Measurements from ENCODE around the gene CGB7. TPM values are rescaled to one million over a fixed set of nuclear protein-coding genes. Genes with fewer than 3 reads are reported as not detected.
"Not testable (repeated sequence)": the region's sequence is repeated elsewhere in the genome, so short reads cannot be mapped to it uniquely, and the experiment has no call there.

Gene CGB7
- total RNA-seq, 2 donors from 2014 or later: not detected

DNA sequence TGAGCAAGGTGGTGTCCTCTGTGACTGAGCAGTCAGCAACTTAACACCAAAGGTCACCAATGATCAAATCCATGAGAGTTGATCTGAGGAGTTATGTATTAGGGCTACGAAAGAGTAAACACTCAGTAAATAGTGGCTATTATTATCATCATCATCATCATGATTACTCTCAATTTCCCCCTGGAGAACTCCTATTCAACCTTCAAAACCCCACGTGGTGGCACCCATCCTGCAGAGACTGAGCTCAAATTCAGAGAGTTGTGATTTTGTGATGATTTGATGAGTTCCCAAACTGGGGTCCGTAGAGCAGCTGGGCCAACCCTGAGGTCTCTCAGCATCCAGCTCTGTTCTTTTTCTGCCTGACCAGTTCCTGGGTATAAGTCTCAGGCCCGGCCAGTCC lies 7.7 kb downstream of the CGB7 start:
- intact Hi-C loops (cut with DNase I); DNase-seq (ENCODE audit: low spot score): not testable (repeated sequence)

DNA sequence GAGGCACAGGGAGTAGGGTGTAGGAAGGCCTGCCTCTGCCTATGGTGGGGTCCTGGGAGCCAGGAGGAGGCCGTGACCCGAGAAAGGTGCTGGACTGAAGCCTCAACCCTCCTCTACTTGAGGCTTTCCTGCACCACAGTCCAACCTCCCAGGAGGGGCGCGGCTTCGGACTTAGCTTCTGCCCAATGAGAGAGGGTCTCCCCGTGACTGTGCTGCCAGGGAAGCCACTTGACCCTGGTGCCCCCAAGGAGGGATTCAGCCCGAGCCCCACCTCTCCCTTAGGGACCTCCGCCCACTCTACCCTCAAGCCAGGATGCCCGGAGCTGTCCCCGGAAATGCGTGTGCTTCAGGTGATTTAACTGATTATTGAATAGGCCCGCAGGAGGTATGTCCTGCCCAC lies 8.5 kb downstream of the CGB7 start, which contains the start of gene CGB8:
Gene CGB8, minus strand, starts transcription at position 101 of the 400 bp plus-strand sequence. CDS start 372 bp downstream, outside the sequence.
- intact Hi-C loops (cut with DNase I); DNase-seq (ENCODE audit: low spot score): not testable (repeated sequence)

DNA sequence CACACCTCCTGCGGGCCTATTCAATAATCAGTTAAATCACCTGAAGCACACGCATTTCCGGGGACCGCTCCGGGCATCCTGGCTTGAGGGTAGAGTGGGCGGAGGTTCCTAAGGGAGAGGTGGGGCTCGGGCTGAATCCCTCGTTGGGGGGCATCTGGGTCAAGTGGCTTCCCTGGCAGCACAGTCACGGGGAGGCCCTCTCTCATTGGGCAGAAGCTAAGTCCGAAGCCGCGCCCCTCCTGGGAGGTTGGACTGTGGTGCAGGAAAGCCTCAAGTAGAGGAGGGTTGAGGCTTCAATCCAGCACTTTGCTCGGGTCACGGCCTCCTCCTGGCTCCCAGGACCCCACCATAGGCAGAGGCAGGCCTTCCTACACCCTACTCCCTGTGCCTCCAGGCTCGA lies 14.0 kb downstream of the CGB7 start, which contains the start of gene CGB5:
Gene CGB5, plus strand, starts transcription at position 301 of the 400 bp plus-strand sequence. CDS start 362 bp downstream, outside the sequence.
- intact Hi-C loops (cut with DNase I); DNase-seq (ENCODE audit: low spot score): not testable (repeated sequence)

DNA sequence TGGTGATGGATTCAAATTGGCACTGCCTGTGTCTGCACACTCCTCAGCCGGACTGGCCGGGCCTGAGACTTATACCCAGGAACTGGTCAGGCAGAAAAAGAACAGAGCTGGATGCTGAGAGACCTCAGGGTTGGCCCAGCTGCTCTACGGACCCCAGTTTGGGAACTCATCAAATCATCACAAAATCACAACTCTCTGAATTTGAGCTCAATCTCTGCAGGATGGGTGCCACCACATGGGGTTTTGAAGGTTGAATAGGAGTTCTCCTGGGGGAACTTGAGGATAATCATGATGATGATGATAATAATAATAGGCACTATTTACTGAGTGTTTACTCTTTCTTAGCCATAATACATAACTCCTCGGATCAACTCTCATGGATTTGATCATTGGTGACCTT lies 14.9 kb downstream of the CGB7 start:
- intact Hi-C loops (cut with DNase I); DNase-seq (ENCODE audit: low spot score): not testable (repeated sequence)

DNA sequence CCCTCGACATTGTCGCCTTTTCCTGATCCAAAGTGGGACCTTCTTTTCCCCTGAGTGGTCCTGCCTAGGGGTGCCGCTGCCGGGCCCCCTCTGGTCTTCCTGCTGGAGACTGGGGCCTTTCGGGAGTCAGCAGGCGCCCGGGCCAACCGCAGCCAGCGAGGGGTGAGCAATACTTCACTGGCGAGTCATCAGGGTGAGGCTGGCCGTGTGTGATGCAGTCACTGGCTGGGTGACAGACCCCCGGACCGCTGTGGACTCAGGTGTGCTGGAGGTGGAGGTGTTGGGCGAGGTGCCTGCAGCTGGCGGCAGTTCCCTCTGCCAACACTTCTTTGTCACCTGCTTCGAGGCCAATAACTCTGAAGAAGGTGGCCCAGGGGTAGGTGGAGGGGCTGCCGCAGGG lies 15.4 kb downstream of the CGB7 start:
- intact Hi-C loops (cut with DNase I): no loop called here
- no peak for DNase-seq (ENCODE audit: low spot score)

DNA sequence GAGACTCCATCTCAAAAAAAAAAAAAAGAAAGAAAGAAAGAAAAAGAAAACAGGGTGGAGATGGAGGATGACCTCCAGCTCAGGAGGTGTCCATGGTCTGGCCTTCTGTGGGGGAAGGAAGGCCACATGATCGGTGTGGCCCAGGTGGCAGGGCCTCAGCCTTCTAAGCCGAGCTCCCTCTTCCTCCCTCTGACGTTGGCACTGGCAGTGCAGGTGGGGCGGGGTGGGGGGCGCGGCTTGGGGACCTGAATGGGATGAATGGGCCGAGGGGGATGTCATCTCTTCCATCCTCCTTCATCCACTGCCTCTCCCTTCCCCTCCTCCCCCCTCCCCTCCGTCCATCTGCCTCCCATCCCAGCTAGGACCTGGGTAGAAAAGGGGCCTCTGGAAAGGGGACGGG lies 17.8 kb downstream of the CGB7 start:
- DNase-seq (ENCODE audit: low spot score); intact Hi-C loops (cut with DNase I): not testable (repeated sequence)

DNA sequence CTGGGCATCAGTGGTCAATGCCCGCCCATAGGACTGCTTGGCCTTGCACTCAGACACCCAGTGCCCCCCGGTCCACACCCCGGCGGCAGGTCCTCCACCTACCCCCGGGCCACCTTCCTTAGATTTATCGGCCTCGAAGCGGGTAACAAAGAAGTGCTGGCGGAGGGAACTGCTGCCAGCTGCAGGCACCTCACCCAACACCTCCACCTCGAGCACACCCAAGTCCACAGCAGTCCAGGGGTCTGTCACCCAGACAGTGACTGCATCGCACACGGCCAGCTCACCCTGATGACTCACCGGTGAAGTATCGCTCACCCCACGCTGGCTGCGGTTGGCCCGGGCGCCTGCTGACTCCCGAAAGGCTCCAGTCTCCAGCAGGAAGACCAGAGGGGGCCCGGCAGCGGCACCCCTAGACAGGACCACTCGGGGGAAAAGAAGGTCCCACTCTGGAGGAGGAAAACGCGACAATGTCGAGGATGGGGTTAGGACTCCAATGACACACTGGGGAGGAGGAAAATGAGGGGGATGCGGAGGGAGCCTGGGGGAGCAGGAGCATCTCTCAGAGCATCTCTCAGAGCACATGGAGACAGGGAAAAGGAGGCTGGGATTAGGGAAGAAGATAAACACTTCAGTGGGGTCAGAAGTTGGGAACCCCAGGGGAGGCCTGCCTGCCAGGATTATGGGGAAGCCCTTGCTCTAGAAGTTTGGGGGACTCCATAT lies 18.8 kb downstream of the CGB7 start:
- DNase-seq (ENCODE audit: low spot score); intact Hi-C loops (cut with DNase I): not testable (repeated sequence)

DNA sequence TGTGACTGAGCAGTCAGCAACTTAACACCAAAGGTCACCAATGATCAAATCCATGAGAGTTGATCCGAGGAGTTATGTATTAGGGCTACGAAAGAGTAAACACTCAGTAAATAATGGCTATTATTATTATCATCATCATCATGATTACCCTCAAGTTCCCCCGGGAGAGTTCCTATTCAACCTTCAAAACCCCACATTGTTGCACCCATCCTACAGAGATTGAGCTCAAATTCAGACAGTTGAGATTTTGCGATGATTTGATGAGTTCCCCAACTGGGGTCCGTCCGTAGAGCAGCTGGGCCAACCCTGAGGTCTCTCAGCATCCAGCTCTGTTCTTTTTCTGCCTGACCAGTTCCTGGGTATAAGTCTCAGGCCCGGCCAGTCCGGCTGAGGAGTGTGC lies 19.4 kb downstream of the CGB7 start:
- DNase-seq (ENCODE audit: low spot score); intact Hi-C loops (cut with DNase I): not testable (repeated sequence)

DNA sequence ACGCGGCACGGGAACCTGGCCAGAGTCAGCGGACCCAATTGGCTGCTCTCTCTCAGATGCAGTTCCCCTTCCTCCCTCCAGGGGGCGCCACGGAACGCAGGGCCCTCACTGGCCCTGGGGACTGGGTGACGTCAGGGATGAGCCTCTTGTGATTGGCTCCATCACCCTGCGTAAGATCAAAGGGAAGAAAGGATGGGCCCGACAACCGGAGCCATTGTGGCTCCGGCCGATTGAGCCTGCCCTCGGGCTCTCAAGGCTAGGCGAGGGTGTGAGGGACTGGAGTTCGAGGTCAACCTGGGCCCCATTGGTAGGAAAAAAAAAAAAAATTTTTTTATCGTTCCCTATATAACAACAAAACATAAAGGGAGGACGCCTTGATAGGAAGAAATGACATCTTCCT lies 20.7 kb downstream of the CGB7 start, which contains the start of gene CGB1:
Gene CGB1, minus strand, starts transcription at position 81 of the 400 bp plus-strand sequence. CDS start 184 bp downstream, outside the sequence.
- intact Hi-C loops (cut with DNase I); DNase-seq (ENCODE audit: low spot score): not testable (repeated sequence)

DNA sequence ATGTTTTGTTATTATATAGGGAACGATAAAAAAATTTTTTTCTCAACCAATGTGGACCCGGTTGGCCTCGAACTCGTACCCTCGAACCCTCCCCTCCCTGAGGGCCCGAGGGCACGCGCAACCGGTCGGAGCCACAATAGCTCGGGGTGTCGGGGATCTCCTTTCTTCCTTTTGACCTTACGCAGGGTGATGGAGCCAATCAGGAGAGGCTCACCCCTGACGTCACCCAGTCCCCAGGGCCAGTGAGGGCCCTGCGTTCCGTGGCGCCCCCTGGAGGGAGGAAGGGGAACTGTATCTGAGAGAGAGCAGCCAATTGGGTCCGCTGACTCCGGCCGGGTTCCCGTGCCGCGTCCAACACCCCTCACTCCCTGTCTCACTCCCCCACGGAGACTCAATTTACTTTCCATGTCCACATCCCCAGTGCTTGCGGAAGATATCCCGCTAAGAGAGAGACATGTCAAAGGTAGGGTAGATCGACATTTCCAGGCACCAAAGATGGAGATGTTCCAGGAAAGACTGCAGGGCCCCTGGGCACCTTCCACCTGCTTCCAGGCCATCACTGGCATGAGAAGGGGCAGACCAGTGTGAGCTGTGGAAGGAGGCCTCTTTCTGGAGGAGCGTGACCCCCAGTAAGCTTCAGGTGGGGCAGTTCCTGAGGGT lies 25.8 kb downstream of the CGB7 start, which contains the start of gene CGB2:
Gene CGB2, plus strand, starts transcription at position 249 of the 660 bp plus-strand sequence. Its CDS starts 206 bp downstream, at position 455.
- DNase-seq (ENCODE audit: low spot score); intact Hi-C loops (cut with DNase I): not testable (repeated sequence)

DNA sequence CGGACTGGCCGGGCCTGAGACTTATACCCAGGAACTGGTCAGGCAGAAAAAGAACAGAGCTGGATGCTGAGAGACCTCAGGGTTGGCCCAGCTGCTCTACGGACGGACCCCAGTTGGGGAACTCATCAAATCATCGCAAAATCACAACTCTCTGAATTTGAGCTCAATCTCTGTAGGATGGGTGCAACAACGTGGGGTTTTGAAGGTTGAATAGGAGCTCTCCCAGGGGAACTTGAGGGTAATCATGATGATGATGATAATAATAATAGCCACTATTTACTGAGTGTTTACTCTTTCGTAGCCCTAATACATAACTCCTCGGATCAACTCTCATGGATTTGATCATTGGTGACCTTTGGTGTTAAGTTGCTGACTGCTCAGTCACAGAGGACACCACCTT lies 27.2 kb downstream of the CGB7 start:
- DNase-seq (ENCODE audit: low spot score); intact Hi-C loops (cut with DNase I): not testable (repeated sequence)

DNA sequence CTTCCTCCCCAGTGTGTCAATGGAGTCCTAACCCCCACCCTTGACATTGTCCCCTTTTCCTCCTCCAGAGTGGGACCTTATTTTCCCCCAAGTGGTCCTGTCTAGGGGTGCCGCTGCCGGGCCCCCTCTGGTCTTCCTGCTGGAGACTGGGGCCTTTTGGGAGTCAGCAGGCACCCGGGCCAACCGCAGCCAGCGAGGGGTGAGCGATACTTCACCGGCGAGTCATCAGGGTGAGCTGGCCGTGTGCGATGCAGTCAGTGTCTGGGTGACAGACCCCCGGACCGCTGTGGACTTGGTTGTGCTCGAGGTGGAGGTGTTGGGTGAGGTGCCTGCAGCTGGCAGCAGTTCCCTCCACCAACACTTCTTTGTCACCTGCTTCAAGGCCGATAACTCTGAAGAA lies 27.8 kb downstream of the CGB7 start:
- intact Hi-C loops (cut with DNase I): not testable (repeated sequence)

DNA sequence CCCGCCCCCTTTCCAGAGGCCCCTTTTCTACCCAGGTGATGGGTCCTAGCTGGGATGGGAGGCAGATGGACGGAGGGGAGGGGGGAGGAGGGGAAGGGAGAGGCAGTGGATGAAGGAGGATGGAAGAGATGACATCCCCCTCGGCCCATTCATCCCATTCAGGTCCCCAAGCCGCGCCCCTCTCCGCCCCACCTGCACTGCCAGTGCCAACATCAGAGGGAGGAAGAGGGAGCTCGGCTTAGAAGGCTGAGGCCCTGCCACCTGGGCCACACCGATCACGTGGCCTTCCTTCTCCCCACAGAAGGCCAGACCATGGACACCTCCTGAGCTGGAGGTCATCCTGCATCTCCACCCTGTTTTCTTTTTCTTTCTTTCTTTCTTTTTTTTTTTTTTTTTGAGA lies 28.9 kb downstream of the CGB7 start:
- DNase-seq (ENCODE audit: low spot score); intact Hi-C loops (cut with DNase I): not testable (repeated sequence)

More for the DNA sequence above, 27.8 kb downstream of the CGB7 start:
- not testable (repeated sequence) for DNase-seq (ENCODE audit: low spot score)

DNA sequence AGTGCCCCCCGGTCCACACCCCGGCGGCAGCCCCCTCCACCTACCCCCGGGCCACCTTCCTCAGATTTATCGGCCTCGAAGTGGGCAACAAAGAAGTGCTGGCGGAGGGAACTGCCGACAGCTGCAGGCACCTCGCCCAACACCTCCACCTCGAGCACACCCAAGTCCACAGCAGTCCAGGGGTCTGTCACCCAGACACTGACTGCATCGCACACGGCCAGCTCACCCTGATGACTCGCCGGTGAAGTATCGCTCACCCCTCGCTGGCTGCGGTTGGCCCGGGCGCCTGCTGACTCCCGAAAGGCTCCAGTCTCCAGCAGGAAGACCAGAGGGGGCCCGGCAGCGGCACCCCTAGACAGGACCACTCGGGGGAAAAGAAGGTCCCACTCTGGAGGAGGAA lies 31.9 kb downstream of the CGB7 start:
- intact Hi-C loops (cut with DNase I); DNase-seq (ENCODE audit: low spot score): not testable (repeated sequence)

DNA sequence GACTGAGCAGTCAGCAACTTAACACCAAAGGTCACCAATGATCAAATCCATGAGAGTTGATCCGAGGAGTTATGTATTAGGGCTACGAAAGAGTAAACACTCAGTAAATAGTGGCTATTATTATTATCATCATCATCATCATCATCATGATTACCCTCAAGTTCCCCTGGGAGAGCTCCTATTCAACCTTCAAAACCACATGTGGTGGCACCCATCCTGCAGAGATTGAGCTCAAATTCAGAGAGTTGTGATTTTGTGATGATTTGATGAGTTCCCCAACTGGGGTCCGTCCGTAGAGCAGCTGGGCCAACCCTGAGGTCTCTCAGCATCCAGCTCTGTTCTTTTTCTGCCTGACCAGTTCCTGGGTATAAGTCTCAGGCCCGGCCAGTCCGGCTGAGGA lies 32.5 kb downstream of the CGB7 start:
- DNase-seq (ENCODE audit: low spot score); intact Hi-C loops (cut with DNase I): not testable (repeated sequence)

DNA sequence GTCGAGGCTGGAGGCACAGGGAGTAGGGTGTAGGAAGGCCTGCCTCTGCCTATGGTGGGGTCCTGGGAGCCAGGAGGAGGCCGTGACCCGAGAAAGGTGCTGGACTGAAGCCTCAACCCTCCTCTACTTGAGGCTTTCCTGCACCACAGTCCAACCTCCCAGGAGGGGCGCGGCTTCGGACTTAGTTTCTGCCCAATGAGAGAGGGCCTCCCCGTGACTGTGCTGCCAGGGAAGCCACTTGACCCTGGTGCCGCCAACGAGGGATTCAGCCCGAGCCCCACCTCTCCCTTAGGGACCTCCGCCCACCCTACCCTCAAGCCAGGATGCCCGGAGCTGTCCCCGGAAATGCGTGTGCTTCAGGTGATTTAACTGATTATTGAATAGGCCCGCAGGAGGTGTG lies 33.3 kb downstream of the CGB7 start, which contains the start of gene CGB3:
Gene CGB3, minus strand, starts transcription at position 101 of the 400 bp plus-strand sequence. CDS start 362 bp downstream, outside the sequence.
- DNase-seq (ENCODE audit: low spot score); intact Hi-C loops (cut with DNase I): not testable (repeated sequence)

DNA sequence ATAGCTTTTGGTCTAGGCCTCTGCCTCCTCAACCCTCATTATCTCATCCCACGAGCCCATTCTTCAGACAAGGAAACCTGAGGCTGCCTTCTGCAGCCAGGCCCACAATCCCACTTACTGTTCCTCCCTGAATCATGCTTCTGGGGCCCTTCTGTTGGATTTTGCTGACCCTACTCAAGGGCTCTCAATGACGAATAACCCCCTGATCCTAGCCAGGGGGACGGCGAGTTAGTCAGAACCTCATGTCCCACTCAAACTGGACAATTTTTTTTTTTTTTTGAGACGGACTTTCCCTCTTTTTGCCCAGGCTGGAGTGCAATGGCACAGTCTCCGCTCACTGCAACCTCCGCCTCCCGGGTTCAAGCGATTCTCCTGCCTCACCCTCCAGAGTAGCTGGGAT lies 35.4 kb downstream of the CGB7 start:
- intact Hi-C loops (cut with DNase I): no loop called here
- no peak for DNase-seq (ENCODE audit: low spot score)

DNA sequence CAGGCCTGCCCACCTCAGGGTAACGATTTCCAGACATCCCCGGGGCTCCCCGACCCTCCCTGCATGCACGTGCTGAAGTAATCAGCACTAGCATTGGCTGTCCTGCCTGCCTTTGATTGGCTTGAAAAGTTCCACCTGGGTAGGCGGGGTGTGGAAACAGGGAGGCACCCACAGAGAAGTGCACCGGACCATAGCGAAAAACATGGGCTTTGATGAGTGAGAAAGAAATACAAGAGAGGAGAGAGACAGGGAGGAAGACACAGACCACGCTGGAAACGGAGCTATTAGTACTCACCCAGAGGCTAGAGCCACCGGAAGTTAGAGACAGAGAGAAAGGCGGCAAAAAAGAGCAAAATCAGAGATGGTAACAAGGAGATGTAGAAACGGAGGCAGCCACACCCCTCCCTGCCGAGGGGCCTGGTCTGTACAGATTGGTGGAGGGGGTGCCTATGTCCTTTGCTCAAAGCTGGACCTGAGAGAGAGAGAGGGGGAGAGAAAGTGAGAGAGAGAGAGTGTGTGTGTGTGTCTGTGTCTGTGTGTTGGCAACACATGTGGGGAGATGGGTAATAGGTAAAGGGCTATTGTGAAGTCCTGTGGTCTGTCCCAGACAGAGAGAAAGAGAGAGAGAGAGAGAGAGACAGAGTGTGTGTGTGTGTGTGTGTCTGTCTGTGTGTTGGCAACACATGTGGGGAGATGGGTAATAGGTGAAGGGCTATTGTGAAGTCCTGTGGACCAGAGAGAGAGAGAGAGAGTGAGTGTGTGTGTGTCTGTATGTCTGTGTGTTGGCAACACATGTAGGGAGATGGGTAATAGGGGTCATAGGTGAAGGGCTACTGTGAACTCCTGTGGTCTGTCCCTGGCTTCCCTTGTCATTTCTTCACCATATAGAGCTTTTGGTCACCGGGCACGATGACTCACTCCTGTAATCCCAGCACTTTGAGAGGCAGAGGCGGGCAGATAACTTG lies 36.3 kb downstream of the CGB7 start:
- intact Hi-C loops (cut with DNase I): no loop called here
- DNase-seq (ENCODE audit: low spot score): no peak

DNA sequence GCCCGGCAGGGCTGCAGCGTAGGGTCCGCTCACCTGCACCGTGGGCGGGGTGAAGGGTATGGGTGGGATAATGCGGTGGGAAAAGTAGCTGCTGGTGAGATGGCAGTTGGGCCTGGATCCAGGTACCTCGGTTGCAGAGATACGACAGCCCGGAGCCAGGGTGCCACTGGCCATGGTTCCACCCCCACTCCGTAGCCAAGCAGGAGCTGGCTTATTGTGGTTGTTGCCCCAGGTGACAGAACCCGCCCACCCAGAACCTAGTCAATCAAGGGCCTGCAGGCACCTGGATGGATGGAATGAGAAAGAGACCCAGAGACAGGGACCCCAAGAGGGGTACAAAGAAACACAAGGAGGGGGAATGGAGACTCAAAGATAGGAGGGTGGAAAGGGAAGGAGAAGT lies 37.2 kb downstream of the CGB7 start:
- intact Hi-C loops (cut with DNase I): no loop called here
- no peak for DNase-seq (ENCODE audit: low spot score)
